GM23338 (cell line): ENCODE data around the gene FAM110C.

ENCODE experiments used
- CREB1 ChIP-seq: fragments of 250-450 bp; sonication (Bioruptor Pico); IDR thresholded peaks from 2 replicates; pipeline ENCODE4 v1.5.0; 2020; ENCODE audit warnings: low read depth, mild to moderate bottlenecking, moderate library complexity
- EZH2 ChIP-seq: fragments of 200-600 bp; sonication (generic); IDR thresholded peaks from one replicate; pipeline ENCODE4 v1.8.0; 2017; ENCODE audit warnings: antibody characterized with exemption, mild to moderate bottlenecking, low read depth; ENCODE audit not compliant: unreplicated experiment
- EZH2phosphoT487 ChIP-seq: fragments of 200-600 bp; sonication (generic); IDR thresholded peaks from one replicate; pipeline ENCODE4 v1.8.1; 2018; ENCODE audit warnings: antibody characterized with exemption; ENCODE audit not compliant: unreplicated experiment
- JUNB ChIP-seq: IDR thresholded peaks from one replicate; pipeline ENCODE4 v1.6.1; 2016; ENCODE audit warnings: antibody characterized with exemption; ENCODE audit not compliant: unreplicated experiment
- POLR2AphosphoS5 ChIP-seq: IDR thresholded peaks from 2 replicates; pipeline ENCODE4 v1.6.1; 2016; ENCODE audit warnings: antibody characterized with exemption, low read depth
- STAT1 ChIP-seq: IDR thresholded peaks from one replicate; pipeline ENCODE4 v1.6.1; 2016; ENCODE audit warnings: antibody characterized with exemption; ENCODE audit not compliant: unreplicated experiment
- ZNF114 ChIP-seq: fragments of 250-450 bp; sonication (Bioruptor Pico); IDR thresholded peaks from 2 replicates; pipeline ENCODE4 v1.5.0; 2020; ENCODE audit warnings: mild to moderate bottlenecking, moderate library complexity
- TF ChIP-seq, protein P1 (sequence below), 2 experiments: fragments of 200-600 bp in 1 of 2; sonication (generic) in 1 of 2; conservative IDR thresholded peaks; 2 replicates each; pipeline versions ENCODE4 v1.5.1 to v1.6.1; 2016 to 2017; ENCODE audit warnings: antibody characterized with exemption in 2 of 2, low read depth in 2 of 2, mild to moderate bottlenecking in 2 of 2, moderate library complexity in 1 of 2
- TF ChIP-seq, protein P2 (sequence below): IDR thresholded peaks from one replicate; pipeline ENCODE4 v1.6.1; 2018; ENCODE audit warnings: antibody characterized with exemption; ENCODE audit not compliant: unreplicated experiment
- TF ChIP-seq, protein P3 (sequence below): IDR thresholded peaks from 2 replicates; pipeline ENCODE4 v1.6.1; 2016; ENCODE audit warnings: antibody characterized with exemption

DNA sequence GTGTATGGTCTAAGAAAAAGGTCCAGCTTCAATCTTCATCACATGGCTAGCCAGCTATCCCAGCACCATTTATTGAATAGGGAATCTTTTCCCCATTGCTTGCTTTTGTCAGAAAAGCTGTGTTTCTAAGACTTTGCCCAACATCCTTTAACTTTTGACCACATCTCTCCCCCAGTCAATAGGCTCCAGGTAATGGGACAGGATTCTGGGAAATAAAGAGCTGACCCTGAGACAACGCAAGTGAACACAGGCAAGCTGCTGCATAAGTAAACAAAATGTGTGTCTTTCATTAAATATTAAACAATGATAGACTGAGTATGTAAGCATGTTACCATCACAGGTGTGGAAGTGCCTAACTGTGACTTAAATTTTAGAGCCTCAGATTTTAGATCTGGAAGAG, 23.0 kb downstream of the FAM110C start:
- TF ChIP-seq POLR2AphosphoS5: no peak
- no peak for TF ChIP-seq EZH2
- TF ChIP-seq, protein P1, sequence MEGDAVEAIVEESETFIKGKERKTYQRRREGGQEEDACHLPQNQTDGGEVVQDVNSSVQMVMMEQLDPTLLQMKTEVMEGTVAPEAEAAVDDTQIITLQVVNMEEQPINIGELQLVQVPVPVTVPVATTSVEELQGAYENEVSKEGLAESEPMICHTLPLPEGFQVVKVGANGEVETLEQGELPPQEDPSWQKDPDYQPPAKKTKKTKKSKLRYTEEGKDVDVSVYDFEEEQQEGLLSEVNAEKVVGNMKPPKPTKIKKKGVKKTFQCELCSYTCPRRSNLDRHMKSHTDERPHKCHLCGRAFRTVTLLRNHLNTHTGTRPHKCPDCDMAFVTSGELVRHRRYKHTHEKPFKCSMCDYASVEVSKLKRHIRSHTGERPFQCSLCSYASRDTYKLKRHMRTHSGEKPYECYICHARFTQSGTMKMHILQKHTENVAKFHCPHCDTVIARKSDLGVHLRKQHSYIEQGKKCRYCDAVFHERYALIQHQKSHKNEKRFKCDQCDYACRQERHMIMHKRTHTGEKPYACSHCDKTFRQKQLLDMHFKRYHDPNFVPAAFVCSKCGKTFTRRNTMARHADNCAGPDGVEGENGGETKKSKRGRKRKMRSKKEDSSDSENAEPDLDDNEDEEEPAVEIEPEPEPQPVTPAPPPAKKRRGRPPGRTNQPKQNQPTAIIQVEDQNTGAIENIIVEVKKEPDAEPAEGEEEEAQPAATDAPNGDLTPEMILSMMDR (conservative IDR thresholded peaks at IDR 0.05; ENCODE audit: low read depth in 2 of 2): no peak
- TF ChIP-seq, protein P2, sequence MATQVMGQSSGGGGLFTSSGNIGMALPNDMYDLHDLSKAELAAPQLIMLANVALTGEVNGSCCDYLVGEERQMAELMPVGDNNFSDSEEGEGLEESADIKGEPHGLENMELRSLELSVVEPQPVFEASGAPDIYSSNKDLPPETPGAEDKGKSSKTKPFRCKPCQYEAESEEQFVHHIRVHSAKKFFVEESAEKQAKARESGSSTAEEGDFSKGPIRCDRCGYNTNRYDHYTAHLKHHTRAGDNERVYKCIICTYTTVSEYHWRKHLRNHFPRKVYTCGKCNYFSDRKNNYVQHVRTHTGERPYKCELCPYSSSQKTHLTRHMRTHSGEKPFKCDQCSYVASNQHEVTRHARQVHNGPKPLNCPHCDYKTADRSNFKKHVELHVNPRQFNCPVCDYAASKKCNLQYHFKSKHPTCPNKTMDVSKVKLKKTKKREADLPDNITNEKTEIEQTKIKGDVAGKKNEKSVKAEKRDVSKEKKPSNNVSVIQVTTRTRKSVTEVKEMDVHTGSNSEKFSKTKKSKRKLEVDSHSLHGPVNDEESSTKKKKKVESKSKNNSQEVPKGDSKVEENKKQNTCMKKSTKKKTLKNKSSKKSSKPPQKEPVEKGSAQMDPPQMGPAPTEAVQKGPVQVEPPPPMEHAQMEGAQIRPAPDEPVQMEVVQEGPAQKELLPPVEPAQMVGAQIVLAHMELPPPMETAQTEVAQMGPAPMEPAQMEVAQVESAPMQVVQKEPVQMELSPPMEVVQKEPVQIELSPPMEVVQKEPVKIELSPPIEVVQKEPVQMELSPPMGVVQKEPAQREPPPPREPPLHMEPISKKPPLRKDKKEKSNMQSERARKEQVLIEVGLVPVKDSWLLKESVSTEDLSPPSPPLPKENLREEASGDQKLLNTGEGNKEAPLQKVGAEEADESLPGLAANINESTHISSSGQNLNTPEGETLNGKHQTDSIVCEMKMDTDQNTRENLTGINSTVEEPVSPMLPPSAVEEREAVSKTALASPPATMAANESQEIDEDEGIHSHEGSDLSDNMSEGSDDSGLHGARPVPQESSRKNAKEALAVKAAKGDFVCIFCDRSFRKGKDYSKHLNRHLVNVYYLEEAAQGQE: no peak
- TF ChIP-seq CREB1 (CRISPR knock-in tag): no peak
- TF ChIP-seq EZH2phosphoT487: no peak
- no peak for TF ChIP-seq STAT1
- no peak for TF ChIP-seq ZNF114 (CRISPR knock-in tag)
- TF ChIP-seq, protein P3, sequence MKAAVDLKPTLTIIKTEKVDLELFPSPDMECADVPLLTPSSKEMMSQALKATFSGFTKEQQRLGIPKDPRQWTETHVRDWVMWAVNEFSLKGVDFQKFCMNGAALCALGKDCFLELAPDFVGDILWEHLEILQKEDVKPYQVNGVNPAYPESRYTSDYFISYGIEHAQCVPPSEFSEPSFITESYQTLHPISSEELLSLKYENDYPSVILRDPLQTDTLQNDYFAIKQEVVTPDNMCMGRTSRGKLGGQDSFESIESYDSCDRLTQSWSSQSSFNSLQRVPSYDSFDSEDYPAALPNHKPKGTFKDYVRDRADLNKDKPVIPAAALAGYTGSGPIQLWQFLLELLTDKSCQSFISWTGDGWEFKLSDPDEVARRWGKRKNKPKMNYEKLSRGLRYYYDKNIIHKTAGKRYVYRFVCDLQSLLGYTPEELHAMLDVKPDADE: no peak
- no peak for TF ChIP-seq JUNB
